Hematopoietic multipotent progenitor cell treated with erythropoietin and hydrocortisone succinate and interleukin-3 and kit ligand, for 17 days (in vitro differentiated cells): ENCODE data around the gene MS4A4A.

Experiments used
- DNase-seq: peaks from one replicate; pipeline ENCODE4 v3.0.0-alpha.2; 2015; ENCODE audit warnings: low spot score

Gene MS4A4A

DNA sequence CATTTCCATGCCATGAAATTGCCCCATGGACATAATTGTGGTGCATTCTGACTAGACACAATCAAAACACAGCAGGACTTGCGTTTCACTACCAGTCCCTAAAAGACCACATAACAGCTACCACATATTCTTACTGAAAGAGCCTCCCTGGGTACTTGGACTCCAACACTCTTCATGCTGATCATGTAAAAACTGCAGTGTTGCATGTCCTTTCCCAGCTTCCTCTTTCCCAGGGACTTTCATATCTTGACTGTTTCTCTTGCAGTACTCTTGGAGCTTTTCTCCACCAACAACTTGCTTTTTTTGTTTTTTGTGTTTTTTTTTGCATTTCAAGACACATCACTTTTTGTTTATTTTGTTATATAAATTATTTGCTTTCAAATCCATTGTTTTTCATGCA is 69.5 kb downstream of the MS4A4A start:
- DNase-seq: no peak

DNA sequence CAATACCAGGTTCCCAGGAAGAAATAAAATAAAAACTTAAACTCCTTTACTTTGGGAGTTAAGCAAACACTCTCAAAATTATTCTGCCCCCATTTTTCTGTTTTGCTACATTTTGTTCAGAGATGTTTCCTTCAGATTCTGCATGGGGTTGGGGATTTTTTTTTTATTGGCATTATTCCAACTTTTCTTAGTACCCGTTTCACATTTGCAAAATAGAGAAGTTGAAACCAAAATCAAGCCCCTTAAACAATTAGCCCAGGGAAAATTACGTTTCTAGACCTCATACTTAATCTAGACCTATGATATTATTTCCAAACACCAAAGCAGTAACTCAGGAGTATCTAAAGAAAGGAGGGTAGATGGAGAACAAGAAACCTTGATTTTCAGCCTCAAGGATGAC is 77.3 kb downstream of the MS4A4A start:
- no peak for DNase-seq
